HT-29 (cell line): ENCODE measurements around the gene RUNX1. TPM values are rescaled to one million over a fixed set of nuclear protein-coding genes. Genes with fewer than 3 reads are reported as not detected.

Source experiments
- DNase-seq: peaks from one replicate; pipeline ENCODE4 v3.0.0-alpha.2; 2015; ENCODE audit warnings: low spot score
- total RNA-seq: library from RNA; depleted of rRNA; stranded (reverse); fragments of >200 nt; shearing (Covaris generic); gene quantifications from 2 replicates; pipeline ENCODE4 v1.2.3, GENCODE V29; 2014

Gene RUNX1
- total RNA-seq, 1 experiment from 2014 or later, result 26.7 TPM

DNA sequence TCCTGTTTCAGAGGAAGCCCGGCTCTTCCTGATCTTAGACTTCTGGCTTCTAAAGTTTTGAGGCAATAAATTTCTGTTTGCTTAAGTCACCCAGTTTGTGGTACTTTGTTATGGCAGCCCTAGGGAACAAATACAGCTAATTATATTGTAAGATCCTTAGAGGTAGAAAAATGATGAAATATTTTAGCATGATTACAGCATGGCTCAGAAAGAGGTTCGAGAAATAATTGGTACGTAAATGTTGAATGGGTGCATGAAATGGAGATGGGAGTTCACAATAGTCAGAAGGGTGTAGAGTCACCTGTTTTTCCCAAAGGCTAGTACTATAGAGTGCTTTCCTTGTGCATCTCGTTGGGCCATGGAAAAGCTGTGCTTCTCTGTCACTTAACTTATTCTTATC is 123.5 kb downstream of the RUNX1 start:
- no peak for DNase-seq

DNA sequence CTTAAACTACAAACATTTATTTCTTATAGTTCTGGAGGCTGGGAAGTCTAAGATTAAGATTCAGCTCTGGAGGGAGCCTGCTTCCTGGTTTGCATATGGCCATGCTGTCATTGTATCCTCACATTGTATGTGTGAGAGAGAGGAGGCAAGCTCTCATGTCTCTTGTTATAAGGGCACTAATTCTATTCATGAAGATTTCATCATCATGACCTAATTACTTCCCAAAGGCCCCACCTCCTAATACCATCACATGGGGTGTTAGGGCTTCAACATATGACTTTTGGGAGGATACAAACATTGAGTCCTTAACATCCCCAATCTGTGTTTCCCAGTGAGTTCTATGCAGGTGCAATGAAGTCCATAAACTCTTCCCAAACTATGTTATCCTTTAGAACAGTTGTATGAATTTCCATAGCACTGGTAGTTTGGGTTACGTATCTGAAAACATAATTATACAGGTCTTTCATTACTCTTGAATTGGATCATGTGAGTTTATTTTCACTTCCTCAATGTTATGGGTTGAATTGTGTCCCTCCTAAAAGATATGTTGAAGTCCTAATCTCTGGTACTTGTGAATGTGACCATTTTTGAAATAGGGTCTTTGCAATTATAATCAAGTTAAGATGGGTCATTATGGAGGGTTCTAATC is 124.2 kb downstream of the RUNX1 start:
- DNase-seq, result no peak

DNA sequence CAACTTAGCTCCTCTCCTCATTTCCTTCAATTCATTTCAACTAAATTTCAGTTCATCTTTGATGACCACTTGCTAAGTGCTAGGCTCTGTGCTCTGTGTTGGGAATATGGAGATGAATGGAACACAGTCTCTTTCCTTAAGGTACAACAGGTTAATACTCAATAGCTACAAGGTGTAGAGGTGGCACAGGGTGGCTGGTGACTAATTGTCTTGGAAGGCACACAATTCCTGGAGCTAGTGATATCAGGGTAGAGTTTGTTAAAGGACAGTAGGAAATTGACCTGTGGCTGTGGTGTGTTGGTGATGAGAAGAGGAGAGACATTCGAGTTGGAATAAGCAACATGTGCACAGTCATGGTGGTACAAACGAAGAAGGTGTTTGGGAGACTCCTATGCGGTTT is 124.9 kb downstream of the RUNX1 start:
- no peak for DNase-seq

DNA sequence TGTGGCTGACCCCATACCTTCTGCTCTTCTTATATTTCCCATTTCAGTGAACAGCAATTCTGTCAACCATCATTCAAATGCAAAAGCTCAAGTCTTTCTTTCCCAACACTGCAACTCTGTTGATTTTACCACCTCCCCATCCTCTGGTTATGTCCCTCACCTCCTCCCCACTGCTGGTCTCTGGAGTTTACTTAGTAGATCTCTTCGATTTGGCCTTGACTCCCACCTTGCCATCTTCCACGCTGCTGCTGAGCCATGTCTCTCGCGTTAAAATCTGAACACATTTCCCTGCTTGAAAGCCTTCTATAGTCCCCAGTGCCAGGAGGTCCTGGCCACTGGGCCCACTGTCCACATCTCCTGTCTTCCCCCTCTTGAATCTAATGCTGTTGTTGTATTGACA is 125.5 kb downstream of the RUNX1 start:
- DNase-seq, result no peak

DNA sequence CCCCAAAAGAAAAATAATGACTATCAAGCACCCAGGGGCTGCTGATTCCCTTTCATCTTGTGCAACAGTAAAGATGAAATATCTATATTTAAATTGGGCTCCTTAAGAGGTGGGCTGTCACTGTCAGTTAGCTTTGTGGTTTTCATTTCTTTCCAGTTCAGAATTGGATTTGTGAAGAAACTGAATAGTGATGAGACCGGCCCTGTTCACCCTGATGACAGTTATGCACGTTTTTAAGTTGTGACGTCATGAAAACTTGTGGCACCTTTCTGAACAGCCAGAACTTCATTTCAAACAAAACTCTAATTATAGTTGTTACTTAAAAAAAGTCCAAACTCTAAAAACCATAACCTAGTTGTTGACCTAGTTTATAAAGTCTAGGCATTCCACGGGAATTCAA is 125.9 kb downstream of the RUNX1 start:
- DNase-seq, result no peak

DNA sequence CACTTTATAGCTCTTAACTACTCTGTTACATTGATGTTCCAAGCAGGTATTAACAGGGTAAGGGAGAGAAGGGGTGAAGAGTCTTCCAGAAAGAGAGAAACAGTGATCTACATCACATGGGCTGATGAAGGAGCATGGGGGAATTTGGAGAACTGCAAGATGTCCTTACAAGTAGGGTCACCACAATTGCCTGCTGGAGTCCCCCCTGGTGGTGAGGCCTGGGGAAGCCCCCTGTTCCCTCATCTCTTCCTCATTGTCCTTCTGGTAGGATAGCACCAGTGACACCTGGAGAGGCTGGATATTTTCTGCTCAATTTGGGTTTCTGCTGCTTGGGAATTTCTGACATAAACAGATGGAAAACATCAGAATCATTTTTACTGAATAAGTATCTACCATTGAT is 126.6 kb downstream of the RUNX1 start:
- DNase-seq, result no peak

DNA sequence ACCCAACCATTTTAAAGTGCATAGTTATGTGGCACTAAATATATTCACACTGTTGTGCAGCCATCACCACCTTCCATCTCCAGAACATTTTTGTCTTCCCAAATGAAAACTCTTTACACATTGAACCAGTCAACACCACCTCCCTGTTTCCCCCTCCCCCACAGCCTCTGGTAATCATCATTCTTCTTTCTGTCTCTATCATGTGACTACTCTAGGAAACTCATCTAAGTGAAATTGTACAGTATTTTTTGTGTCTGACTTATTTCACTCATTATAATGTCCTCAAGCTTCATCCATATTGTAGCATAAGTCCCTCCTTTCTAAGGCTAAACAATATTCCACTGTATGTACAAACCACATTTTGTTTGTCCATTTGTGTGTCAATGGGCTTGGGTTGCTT is 128.0 kb downstream of the RUNX1 start:
- no peak for DNase-seq

DNA sequence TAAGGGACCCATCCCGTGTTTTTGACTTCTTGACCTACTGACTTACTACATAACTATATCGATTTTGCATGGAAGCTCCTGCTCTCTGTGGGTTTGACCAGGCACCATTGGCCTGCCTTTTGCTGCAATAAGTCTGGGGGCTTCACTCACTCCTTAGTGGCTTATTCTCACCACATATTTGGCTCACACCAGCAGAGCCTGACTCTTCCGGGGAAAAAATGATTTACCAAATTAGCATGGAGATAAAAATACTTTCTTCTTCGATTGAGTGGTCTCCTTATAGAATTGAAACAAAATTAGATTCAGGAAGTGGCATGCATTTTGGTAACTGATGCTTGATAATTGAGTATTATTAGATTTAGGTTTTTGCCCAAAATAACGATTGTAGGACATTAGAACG is 129.7 kb downstream of the RUNX1 start:
- no peak for DNase-seq

DNA sequence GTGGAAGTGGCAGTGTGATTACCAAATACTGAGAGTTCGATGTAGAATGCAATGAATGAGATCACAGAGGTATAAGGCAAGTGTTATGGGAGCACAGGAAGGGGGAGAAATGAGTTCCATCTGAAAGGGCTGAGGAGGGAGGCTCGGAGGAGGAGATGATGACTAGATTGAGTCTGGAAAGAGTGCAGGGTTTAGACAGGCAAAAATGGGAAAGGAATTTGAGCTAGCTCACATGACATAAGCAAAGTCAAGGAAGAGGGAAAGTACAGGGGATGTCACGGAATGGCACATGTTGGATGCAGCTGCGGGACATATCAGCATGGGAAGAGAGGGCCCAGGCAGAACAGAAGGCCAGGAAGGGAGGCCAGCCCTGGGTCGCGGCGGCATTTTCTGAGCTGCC is 132.7 kb downstream of the RUNX1 start:
- no peak for DNase-seq

DNA sequence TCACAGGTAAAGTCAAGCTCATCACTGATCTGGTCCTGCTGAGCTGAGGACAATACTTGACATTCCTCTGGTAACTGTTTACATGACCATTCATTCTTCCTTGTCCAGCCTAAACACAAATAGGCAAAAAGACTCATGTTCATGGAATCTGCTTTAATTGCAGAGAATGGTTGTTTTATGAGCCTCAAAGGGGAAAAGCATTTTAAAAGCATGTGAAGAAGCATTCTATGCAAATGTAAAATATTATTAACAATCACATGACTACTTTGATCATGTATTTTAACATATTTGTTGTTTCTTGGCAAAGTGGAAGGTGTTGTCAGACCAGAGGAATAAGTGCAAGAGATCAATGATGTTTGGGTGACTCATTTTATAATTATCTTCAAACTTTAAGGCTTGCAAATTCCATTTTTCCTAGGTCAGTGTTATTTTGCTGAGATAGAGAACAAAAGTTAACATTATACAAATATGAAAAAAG is 133.7 kb downstream of the RUNX1 start:
- no peak for DNase-seq

DNA sequence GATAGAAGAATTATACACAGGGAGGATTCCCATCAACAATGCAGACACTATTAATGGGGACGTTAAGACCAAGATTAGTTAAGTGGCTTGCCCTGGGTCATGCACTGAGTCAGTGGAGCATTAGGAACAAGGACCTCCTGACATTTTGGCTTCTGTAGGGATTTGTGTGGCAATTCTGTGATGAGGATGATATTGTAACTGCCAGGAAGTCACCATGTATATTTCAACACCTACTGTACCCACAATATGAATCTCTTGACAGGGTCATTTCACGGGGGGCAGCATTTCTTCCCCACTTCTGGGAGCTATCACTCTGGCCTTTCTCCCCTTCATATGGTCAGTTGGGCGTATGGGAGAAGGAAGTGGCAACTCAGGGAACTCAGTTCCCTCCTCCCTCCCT is 134.9 kb downstream of the RUNX1 start:
- no peak for DNase-seq

DNA sequence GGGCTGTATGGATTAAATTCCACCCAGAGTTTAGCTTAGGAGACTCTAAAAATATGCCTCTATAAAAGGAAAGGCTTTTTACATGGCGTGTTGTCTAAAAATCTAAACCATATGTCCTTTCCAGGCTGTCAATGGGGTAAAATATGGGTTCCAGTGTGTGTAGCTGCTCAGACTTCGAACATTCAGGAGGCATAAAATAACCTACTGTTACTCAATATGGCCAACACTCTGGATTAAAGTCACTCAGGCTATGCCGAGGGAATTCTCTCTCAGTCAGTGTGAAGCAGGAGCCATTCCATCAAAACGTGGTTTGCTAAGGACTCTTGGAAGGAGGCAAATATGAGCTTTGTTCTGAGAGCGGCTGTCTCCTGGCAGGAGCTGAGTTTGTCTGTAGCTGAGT is 135.3 kb downstream of the RUNX1 start:
- DNase-seq, result no peak

DNA sequence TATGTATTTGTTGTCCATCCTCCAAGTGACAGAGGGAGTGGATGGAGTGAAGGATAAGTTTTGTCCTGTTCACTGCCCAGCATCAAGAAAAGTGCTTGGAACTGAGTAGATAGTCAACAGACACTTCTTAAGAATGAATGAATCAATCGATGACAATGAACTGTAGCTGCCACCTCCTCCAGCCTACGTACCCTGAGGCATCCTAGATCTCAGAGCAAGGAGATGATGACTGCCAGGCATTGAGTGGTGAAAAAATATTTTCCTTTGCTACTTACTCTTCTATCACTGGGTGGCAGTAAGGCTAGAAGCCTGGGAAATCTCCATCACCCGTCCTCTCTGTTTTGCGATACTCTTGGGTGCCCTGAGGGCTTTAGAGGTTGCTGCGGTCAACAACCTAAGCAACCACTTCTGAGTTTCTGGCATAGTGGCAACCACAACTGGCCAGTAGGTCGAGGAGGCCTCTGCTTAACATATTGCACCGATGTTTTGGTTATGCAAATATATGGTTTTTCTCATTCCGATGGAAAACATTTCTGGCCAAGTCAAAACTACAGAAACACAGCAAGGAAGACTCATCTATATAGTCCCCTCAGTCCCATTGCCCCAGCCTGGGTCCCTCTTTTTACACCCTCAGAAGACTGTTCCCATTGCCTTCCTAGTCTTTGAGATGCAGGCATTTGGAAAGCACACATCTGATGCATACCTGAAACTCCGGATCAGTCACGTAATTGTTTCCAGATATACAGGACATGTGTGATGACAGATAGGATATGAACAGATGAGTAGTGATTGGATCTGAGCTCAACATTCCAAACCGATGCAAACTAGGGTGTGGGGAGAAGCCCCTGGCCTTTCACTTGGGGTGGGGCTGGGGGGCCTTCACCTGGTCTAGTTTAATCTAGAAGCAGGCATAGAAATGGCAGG is 136.8 kb downstream of the RUNX1 start:
- DNase-seq, result no peak

DNA sequence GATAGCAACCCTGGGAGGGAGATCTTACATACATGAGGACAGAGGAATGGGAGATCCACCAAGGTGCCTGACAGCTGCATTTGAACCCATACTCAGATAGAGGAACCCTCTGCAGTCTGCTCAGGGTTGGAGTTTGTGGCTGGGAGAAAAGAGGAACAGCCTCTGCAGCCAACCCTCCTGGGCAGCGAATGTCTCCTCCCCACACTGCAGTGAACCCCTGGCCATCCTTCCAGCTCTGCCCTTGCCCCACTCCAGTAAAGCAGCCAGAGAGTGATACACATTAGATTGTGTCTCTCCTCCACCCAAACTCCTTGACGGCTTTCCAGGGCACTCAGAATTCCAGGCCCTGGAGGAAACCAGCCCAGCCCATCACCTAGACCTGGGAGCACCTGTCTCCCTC is 137.7 kb downstream of the RUNX1 start:
- DNase-seq, result no peak

DNA sequence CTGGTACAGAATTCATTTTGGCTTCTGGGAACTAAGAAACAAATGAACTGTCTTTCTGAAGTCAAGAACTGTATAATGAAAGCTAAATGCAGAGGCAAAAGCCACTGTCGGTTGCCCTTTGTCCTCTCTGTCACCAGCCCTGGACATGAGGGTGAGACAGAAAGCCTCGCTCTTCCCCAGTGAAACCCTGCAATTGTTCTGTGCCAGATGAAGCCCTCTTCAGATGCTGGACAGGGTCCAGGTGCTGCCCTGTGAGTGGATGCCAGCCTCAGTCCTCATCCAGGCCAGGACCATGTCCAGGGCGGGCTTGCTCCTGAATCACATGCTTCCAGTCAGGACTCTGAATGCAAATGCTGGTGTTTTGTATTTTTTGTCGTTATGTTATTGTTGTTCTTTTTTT is 138.7 kb downstream of the RUNX1 start:
- no peak for DNase-seq

DNA sequence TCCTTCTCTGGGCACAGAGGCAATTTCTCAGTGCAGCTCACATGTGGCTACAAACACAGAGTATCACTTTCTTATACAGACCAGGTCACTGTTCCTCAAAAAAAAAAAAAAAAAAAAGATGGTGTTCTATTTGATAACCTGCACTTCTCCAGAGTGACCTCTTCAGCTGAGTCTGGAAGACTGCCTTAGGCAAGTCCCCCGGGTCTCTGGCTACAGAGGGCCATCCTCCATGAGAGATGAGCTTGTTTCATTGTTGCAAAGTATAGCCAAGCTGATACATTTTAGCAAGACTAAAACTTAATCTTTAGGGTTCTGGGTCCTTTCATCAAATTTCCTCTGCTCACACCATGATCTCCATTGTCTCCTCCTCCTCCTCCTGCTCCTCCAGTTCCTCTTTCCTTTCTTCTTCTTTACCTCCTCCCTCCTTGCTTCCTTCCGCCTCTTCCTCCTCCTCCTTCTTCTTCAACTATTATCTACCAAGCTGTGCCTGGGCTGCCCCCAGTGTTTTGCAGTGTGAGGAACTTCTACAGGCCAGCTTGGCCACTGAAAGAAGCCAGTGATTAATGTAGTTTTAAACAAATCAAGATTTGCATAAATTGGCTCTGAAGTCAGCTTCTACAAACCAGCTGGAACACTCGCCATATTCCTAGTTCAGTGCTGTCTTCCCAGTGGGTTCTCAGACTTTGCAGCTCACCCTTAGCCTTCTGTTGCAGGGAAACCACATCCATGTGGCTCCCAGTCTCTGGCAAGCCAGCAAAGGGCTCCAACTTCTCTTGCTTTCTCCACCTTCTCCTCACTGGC is 139.4 kb downstream of the RUNX1 start:
- no peak for DNase-seq

DNA sequence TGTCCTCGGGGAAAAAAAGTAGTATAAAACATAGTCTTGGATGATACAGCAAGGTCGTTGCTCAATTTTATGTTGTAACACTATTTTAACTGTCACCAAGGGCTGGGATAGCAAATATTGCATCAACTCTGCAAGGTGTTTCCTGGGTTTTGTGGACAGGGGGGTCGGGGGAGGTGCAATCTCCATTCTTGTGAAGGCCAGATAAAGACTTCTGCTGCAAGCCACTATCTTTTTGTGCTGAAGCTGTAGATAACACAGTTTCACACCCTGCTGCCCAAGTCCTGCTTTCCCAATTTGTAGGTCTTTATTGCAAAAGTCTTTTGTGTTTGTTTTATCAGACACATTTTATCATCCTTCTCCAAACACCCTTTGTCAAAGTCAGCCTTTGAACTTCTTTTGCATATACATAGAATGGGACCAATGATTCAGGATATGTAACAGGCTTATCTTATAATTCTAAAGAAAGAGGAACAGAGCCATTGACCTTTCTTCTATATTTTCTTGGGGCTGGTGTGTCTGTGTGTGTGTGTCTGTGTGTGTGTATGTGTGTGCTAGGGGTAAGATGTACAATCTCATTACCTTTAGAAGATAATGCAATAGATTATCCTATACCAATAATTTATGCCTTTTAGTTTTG is 140.6 kb downstream of the RUNX1 start:
- DNase-seq, result no peak

DNA sequence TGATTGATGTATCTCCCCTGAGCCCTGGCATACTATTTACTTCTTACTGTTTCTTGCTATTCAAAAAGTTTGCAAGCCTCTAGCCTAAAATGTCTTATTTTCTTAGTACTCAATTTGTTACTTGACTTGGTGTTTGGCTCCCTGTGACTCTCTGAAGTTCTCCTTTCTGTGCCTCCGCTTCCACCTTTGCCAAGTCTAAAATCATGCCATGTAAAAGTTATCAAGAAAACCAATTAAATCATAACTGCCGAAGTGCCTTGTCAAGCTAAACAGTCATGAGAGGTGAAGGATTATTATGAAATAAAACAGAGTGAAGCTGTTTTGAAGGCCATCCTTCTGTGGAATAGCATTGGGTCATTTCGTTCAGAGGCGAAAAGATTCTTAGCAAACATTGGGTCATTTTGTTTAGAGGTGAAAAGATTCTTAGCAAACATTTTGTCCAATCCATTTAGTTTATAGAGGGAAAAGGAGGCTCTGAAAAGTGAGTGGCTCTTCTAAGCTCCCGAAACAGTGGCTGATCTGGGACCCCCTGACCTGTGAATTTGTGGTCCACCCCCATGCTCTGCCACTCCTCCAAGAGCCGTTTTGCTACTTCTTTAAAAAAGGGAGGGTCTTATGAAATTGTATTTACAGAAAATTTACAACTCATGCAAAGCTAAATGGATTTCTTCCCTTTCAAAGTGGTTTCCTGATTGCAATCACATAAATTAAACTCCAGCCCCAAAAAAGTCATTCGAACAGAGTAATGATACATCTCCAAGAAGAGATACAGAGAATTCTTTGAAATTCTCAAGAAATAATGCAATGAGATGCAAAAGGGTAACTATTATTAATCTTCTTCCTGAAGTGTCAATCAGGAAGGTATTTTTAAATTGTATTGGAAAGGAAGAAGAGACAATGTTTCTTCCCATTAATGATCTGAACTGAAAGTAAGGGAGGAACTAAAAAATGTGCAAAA is 141.4 kb downstream of the RUNX1 start:
- no peak for DNase-seq

DNA sequence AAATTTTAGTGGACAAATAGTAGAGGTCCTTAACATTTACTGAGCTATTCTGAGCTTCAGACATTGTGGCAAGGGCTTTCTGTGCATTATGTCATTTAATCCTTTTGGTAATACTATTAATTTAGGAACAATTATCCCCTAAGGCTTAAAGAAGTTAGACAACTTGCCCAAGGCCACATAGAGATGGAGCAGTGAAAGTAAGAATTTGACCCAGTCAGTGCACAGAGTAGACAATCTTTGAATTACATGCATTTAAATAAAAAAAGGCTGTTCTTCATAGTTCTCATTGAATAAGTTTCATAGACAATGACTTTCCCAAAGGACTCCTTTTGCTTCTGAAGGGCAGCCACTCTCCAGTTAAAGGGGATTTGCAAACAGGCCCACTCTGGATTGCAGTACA is 142.7 kb downstream of the RUNX1 start:
- DNase-seq, result no peak

DNA sequence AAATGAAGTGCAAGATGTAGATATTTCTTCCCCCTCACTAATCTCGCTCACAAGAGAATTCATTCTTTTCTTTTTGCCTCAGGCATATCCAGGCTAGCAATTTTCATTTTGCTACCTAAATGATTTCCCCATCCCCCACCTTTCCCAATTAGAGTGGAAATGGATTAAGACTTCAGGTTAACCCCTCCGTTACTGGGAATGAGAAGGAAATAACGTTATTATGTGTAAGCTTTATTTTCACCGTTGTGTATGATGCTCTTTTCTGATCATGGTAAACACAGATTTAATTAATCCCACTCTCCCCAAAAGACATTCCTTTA is 143.9 kb downstream of the RUNX1 start:
- DNase-seq, result no peak
